Gastrocnemius medialis (tissue), 4 donors: Measurements from ENCODE around the gene IGF2BP3.

ENCODE experiments used
- POLR2A ChIP-seq, 2 donors: fragments of 450-650 bp; IDR thresholded peaks; one replicate each; pipeline ENCODE4 v1.6.1; 2017; ENCODE audit warnings: antibody characterized with exemption in 2 of 2, mild to moderate bottlenecking in 2 of 2, moderate library complexity in 2 of 2
- TF ChIP-seq, protein P1 (sequence below), 5 experiments: fragments of 450-650 bp in 3 of 5; fragments of 200-600 bp in 2 of 5; sonication (generic) in 2 of 5; IDR thresholded peaks in 4 of 5; conservative IDR thresholded peaks in 1 of 5; 1 replicate in 4 of 5; 2 replicates in 1 of 5; pipeline ENCODE4 v1.5.1; 2016 to 2019; ENCODE audit warnings: antibody characterized with exemption in 5 of 5, mild to moderate bottlenecking in 3 of 5, moderate library complexity in 3 of 5

DNA sequence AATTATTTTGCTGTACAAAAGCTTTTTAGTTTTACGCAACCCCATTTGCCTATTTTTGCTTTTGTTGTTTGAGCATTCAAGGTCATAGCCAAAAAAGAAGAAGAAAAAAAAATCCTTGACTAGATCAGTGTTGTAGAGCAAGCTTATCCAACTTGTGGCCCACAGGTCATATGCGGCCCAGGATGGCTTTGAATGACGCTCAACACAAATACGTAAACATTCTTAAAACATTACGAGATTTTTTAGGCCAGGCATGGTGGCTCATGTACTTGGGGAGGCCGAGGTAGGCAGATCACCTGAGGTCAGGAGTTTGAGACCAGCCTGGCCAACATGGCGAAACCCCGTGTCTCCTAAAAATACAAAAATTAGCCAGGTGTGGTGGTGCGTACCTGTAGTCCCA lies 179.3 kb downstream of the IGF2BP3 start:
- TF ChIP-seq, protein P1, sequence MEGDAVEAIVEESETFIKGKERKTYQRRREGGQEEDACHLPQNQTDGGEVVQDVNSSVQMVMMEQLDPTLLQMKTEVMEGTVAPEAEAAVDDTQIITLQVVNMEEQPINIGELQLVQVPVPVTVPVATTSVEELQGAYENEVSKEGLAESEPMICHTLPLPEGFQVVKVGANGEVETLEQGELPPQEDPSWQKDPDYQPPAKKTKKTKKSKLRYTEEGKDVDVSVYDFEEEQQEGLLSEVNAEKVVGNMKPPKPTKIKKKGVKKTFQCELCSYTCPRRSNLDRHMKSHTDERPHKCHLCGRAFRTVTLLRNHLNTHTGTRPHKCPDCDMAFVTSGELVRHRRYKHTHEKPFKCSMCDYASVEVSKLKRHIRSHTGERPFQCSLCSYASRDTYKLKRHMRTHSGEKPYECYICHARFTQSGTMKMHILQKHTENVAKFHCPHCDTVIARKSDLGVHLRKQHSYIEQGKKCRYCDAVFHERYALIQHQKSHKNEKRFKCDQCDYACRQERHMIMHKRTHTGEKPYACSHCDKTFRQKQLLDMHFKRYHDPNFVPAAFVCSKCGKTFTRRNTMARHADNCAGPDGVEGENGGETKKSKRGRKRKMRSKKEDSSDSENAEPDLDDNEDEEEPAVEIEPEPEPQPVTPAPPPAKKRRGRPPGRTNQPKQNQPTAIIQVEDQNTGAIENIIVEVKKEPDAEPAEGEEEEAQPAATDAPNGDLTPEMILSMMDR (IDR thresholded peaks at IDR 0.05 in 4 of 5, conservative IDR thresholded peaks at IDR 0.05 in 1 of 5), result no peak
- no peak for TF ChIP-seq POLR2A (IDR thresholded peaks at IDR 0.05)
